ENCODE results near the gene CD69.
A peak's percentile ranks its signal among the peaks of the same experiment; 100 is the strongest.

The CD69 gene

GRCh38 chr12:9760699-9761418, at the start of gene CD69:
CD69 (minus strand) TSS chr12:9760901; CDS start chr12:9760820, 81 bp downstream.
- peak; percentile 51 to 58 for DNase-seq

GRCh38 chr12:9809866-9810265, 49.2 kb upstream of the CD69 start:
- DNase-seq: no peak

- no peak for DNase-seq
These were observed 48.6 kb upstream of the CD69 start for GRCh38 chr12:9809338-9809737.

- no peak for DNase-seq
These were observed 47.8 kb upstream of the CD69 start for GRCh38 chr12:9808504-9808903.

- no peak for DNase-seq
These were observed 46.0 kb upstream of the CD69 start for GRCh38 chr12:9806714-9807113.

- DNase-seq: no peak
These were observed 45.2 kb upstream of the CD69 start for GRCh38 chr12:9805883-9806282.

GRCh38 chr12:9799961-9800360, 39.3 kb upstream of the CD69 start:
- DNase-seq: no peak

GRCh38 chr12:9797722-9798619, 37.3 kb upstream of the CD69 start:
- peak; percentile 45 to 63 for DNase-seq

- no peak for DNase-seq
These were observed 36.3 kb upstream of the CD69 start for GRCh38 chr12:9796971-9797370.

- no peak for DNase-seq
These were observed 35.6 kb upstream of the CD69 start for GRCh38 chr12:9796346-9796745.

- no peak for DNase-seq
These were observed 35.2 kb upstream of the CD69 start for GRCh38 chr12:9795945-9796344.

GRCh38 chr12:9794484-9795093, 33.9 kb upstream of the CD69 start:
- DNase-seq: no peak

GRCh38 chr12:9793779-9794395, 33.2 kb upstream of the CD69 start:
- peak; percentile 78 to 80 for DNase-seq

- no peak for DNase-seq
These were observed 32.4 kb upstream of the CD69 start for GRCh38 chr12:9792961-9793617.

GRCh38 chr12:9792185-9792900, 31.6 kb upstream of the CD69 start:
- no peak for DNase-seq

- no peak for DNase-seq
These were observed 26.3 kb upstream of the CD69 start for GRCh38 chr12:9786726-9787717.

- no peak for DNase-seq
These were observed 24.1 kb upstream of the CD69 start for GRCh38 chr12:9784816-9785215.

GRCh38 chr12:9784326-9784725, 23.6 kb upstream of the CD69 start:
- no peak for DNase-seq

- no peak for DNase-seq
These were observed 22.1 kb upstream of the CD69 start for GRCh38 chr12:9782547-9783382.

- DNase-seq: no peak
These were observed 20.7 kb upstream of the CD69 start for GRCh38 chr12:9781360-9781759.
